Muscle layer of colon (tissue), 2 donors: ENCODE data around the gene E4F1.

Experiments
- H3K27ac ChIP-seq: one replicate; pipeline ENCODE4 v1.7.0; 2013; ENCODE audit warnings: low read depth, mild to moderate bottlenecking, low read length, moderate library complexity
- H3K27me3 ChIP-seq, 2 donors: one replicate each; pipeline ENCODE4 v1.7.0; 2013; ENCODE audit warnings: low read length in 2 of 2, mild to moderate bottlenecking in 2 of 2; ENCODE audit not compliant: insufficient read depth in 2 of 2, control insufficient read depth in 1 of 2
- H3K36me3 ChIP-seq: one replicate; pipeline ENCODE4 v1.7.0; 2013; ENCODE audit warnings: mild to moderate bottlenecking, low read length; ENCODE audit not compliant: insufficient read depth
- H3K4me1 ChIP-seq: one replicate; pipeline ENCODE4 v1.7.0; 2013; ENCODE audit warnings: mild to moderate bottlenecking, low read length; ENCODE audit not compliant: insufficient read depth
- H3K4me3 ChIP-seq, 2 donors: one replicate each; pipeline ENCODE4 v1.7.0; 2013; ENCODE audit warnings: low read length in 2 of 2, low read depth in 1 of 2, mild to moderate bottlenecking in 1 of 2, moderate library complexity in 1 of 2
- H3K9ac ChIP-seq: one replicate; pipeline ENCODE4 v1.7.0; 2013; ENCODE audit warnings: low read length
- H3K9me3 ChIP-seq: one replicate; pipeline ENCODE4 v1.7.0; 2013; ENCODE audit warnings: mild to moderate bottlenecking, low read length
- donor health status: abdominal sarcoma.
- donor health status: Adenocarcinoma of cecum.

Gene E4F1

GRCh38 chr16:2243031-2243528, 19.7 kb downstream of the E4F1 start:
- Histone ChIP-seq H3K4me3 (no peak overlapping the region), H3K36me3 (peaks cover 50% of the 10 kb centered on the region), H3K9ac (no peak overlapping the region), H3K27me3 (peaks cover 0 to 4% of the 10 kb centered on the region in 2 donors), H3K27ac (no peak overlapping the region), H3K4me1 (no peaks in the 10 kb centered on the region), H3K9me3 (no peaks in the 10 kb centered on the region)

GRCh38 chr16:2243781-2244180, 20.4 kb downstream of the E4F1 start:
- Histone ChIP-seq H3K27me3 (no peaks in the 10 kb centered on the region), H3K36me3 (peaks cover 50% of the 10 kb centered on the region), H3K4me3 (no peak overlapping the region), H3K9ac (no peak overlapping the region), H3K4me1 (no peaks in the 10 kb centered on the region), H3K9me3 (no peaks in the 10 kb centered on the region), H3K27ac (no peak overlapping the region)

- H3K27me3 ChIP-seq, result no peaks in the 10 kb centered on the region
- no peak overlapping the region for H3K27ac ChIP-seq
- H3K4me3 ChIP-seq, result no peak overlapping the region
- no peaks in the 10 kb centered on the region for H3K9me3 ChIP-seq
- H3K9ac ChIP-seq, result no peak overlapping the region
- peaks cover 48% of the 10 kb centered on the region for H3K36me3 ChIP-seq
- H3K4me1 ChIP-seq, result no peaks in the 10 kb centered on the region
Measured at GRCh38 chr16:2244301-2244700, 20.9 kb downstream of the E4F1 start.

GRCh38 chr16:2244926-2245795, 21.8 kb downstream of the E4F1 start:
- H3K36me3 ChIP-seq, result peaks cover 43% of the 10 kb centered on the region
- H3K27me3 ChIP-seq, result no peaks in the 10 kb centered on the region
- no peaks in the 10 kb centered on the region for H3K9me3 ChIP-seq

DNA sequence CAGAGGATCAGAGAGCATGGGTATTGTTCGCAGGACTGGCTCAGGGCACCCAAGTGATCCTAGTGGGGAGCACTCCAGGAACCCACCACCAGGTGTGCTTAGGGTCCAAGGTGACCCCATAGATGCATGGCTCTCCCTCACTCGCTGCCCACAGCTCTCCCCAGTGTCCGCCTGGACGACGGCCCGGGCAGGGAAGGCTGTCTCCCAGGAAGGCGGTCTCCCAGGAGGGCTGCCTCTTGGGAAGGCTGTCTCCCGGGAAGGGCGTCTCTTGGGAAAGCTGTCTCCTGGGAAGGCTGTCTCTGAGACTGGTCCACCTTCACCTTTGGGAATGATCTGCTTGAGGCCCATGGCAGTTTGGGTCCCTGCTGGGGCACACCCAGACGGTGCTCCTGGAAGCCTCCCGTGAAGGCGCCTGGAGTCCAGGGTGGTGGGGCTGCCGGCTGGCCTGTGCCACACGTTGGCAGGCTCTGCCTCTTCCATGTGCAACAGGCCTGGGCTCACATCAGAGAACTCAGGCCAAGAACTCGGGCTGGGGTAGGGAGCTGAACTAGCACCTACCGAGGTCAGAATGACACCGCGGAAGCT, 23.0 kb downstream of the E4F1 start:
- peaks cover 43% of the 10 kb centered on the region for H3K36me3 ChIP-seq
- peaks cover 7% of the 10 kb centered on the region for H3K4me1 ChIP-seq
- no peak overlapping the region for H3K4me3 ChIP-seq
- no peaks in the 10 kb centered on the region for H3K9me3 ChIP-seq
- no peak overlapping the region for H3K27ac ChIP-seq
- no peaks in the 10 kb centered on the region for H3K27me3 ChIP-seq
- H3K9ac ChIP-seq, result no peak overlapping the region

More at GRCh38 chr16:2244926-2245795, 21.8 kb downstream of the E4F1 start:
- Histone ChIP-seq H3K4me1 (peaks cover 2% of the 10 kb centered on the region), H3K4me3 (no peak overlapping the region), H3K27ac (no peak overlapping the region), H3K9ac (no peak overlapping the region)

- Histone ChIP-seq H3K36me3 (peaks cover 24% of the 10 kb centered on the region), H3K4me1 (peaks cover 13% of the 10 kb centered on the region), H3K9me3 (no peaks in the 10 kb centered on the region), H3K9ac (peak overlapping the region; percentile 33), H3K27ac (peak overlapping the region; percentile 20), H3K27me3 (no peaks in the 10 kb centered on the region), H3K4me3 (peak overlapping the region; percentile 17 to 53)
Measured at GRCh38 chr16:2250652-2251295, 27.4 kb downstream of the E4F1 start.

- Histone ChIP-seq H3K27me3 (no peaks in the 10 kb centered on the region), H3K9ac (peak within 1 kb of the TSS; percentile 66), H3K4me1 (peaks cover 13% of the 10 kb centered on the region), H3K36me3 (peaks cover 24% of the 10 kb centered on the region), H3K27ac (peak within 1 kb of the TSS; percentile 20), H3K4me3 (peak within 1 kb of the TSS; percentile 17 to 53), H3K9me3 (no peaks in the 10 kb centered on the region)
Measured at GRCh38 chr16:2251296-2252111, 28.1 kb downstream of the E4F1 start, which contains the start of gene ECI1. Gene ECI1, minus strand, starts transcription at chr16:2251587. Its CDS starts 21 bp downstream, at chr16:2251566.

DNA sequence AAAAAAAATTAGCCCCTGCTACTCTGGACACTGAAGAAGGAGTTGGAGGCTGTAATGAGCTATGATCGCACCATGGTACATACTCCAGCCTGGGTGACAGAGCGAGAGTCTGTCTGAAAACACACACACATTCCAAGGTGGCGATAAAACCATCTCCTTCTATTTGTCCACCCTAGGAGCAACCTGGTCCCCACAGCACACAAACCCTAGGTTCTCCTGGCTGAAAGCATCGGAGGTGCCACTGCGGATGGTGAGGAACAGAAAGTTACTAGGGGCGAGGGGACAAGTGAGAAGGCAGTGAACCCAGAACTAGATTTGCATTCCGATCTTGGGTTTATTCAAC, 29.4 kb downstream of the E4F1 start:
- Histone ChIP-seq H3K4me3 (no peak overlapping the region), H3K4me1 (peaks cover 13% of the 10 kb centered on the region), H3K27ac (no peak overlapping the region), H3K27me3 (no peaks in the 10 kb centered on the region), H3K36me3 (peaks cover 33% of the 10 kb centered on the region), H3K9me3 (no peaks in the 10 kb centered on the region), H3K9ac (no peak overlapping the region)

- Histone ChIP-seq H3K27me3 (no peaks in the 10 kb centered on the region), H3K9ac (no peak overlapping the region), H3K9me3 (no peaks in the 10 kb centered on the region), H3K36me3 (peaks cover 35% of the 10 kb centered on the region), H3K4me3 (no peak overlapping the region), H3K27ac (no peak overlapping the region), H3K4me1 (peaks cover 13% of the 10 kb centered on the region)
Measured at GRCh38 chr16:2253293-2253692, 29.9 kb downstream of the E4F1 start.

DNA sequence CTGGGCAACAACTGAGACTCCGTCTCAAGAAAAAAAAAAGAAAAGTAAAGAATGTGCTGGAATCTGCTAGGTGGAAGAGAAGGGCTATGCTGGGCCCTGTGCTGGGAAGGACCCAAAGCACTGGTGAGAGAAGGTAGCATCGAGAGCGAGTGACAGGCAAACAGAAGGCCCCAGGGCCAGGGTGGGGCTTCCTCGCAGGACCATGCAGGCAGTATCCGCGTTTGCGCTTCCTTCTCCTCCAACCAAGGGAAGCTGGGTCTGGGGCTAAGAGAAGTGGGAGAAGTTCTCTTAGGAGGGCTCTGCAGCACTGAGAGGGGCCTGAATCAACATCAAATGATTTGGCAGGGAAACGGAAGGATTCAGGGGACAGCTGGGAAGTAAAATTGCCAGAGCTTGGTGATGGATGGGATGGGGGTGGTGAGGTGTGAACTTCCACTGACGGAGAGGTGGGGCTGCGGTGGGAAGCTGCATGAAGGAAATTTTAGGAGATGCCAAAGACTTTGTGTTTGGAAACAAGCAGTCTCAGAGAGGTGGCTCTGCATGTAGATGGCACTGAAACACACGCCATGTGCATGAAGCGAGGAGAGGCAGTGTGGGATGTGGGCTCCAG, 33.2 kb downstream of the E4F1 start:
- Histone ChIP-seq H3K9me3 (no peaks in the 10 kb centered on the region), H3K4me3 (no peak overlapping the region), H3K9ac (no peak overlapping the region), H3K36me3 (peaks cover 43% of the 10 kb centered on the region), H3K27me3 (no peaks in the 10 kb centered on the region), H3K27ac (no peak overlapping the region), H3K4me1 (peaks cover 6% of the 10 kb centered on the region)
